Neuronal stem cell (in vitro differentiated cells): ENCODE measurements around the gene UMAD1.

Experiments used
- DNase-seq: peaks from one replicate; pipeline ENCODE4 v3.0.0-alpha.2; 2013; ENCODE audit warnings: low spot score
- H2AFZ ChIP-seq: one replicate; pipeline ENCODE4 v1.6.1; 2013; ENCODE audit warnings: mild to moderate bottlenecking, low read length, inconsistent platforms
- H2AK5ac ChIP-seq: 2 replicates; pipeline ENCODE4 v1.6.1; 2013; ENCODE audit warnings: low read depth, mild to moderate bottlenecking, inconsistent platforms, low read length, moderate library complexity, mixed read lengths
- H2BK120ac ChIP-seq: 2 replicates; pipeline ENCODE4 v1.6.1; 2013; ENCODE audit warnings: low read depth, mild to moderate bottlenecking, inconsistent platforms, low read length, moderate library complexity, mixed read lengths
- H2BK12ac ChIP-seq: one replicate; pipeline ENCODE4 v1.6.1; 2013; ENCODE audit warnings: low read length, inconsistent platforms
- H2BK15ac ChIP-seq: 2 replicates; pipeline ENCODE4 v1.6.1; 2013; ENCODE audit warnings: mild to moderate bottlenecking, low read length, inconsistent platforms, mixed read lengths
- H2BK5ac ChIP-seq: one replicate; pipeline ENCODE4 v1.6.1; 2013; ENCODE audit warnings: inconsistent platforms, mild to moderate bottlenecking, low read length, moderate library complexity
- H3K14ac ChIP-seq: one replicate; pipeline ENCODE4 v1.6.1; 2013; ENCODE audit warnings: low read length, inconsistent platforms
- H3K18ac ChIP-seq: 2 replicates; pipeline ENCODE4 v1.6.1; 2013; ENCODE audit warnings: low read length, inconsistent platforms
- H3K23ac ChIP-seq: 2 replicates; pipeline ENCODE4 v1.6.1; 2013; ENCODE audit warnings: low read depth, mild to moderate bottlenecking, mixed read lengths, low read length, inconsistent platforms; ENCODE audit not compliant: poor library complexity
- H3K27ac ChIP-seq: replicated peaks from 3 replicates; pipeline ENCODE4 v1.5.1; 2013; ENCODE audit warnings: low read length, inconsistent platforms
- H3K27me3 ChIP-seq, 3 experiments: 2 replicates each; pipeline ENCODE4 v1.6.1; 2013; ENCODE audit warnings: low read length in 3 of 3, mild to moderate bottlenecking in 2 of 3, inconsistent platforms in 1 of 3, low read depth in 1 of 3, mixed read lengths in 1 of 3, moderate library complexity in 1 of 3; ENCODE audit not compliant: control insufficient read depth in 3 of 3, insufficient read depth in 3 of 3
- H3K36me3 ChIP-seq, 2 donors: replicated peaks in 1 of 2; 2 replicates each; pipeline ENCODE4 v1.6.1; 2013; ENCODE audit warnings: low read length in 2 of 2; ENCODE audit not compliant: control insufficient read depth in 2 of 2, insufficient read depth in 2 of 2
- H3K4ac ChIP-seq: 2 replicates; pipeline ENCODE4 v1.6.1; 2013; ENCODE audit warnings: inconsistent platforms, mild to moderate bottlenecking, low read length, moderate library complexity
- H3K4me1 ChIP-seq, 2 donors: 1 replicate in 1 of 2; 2 replicates in 1 of 2; pipeline ENCODE4 v1.6.1; 2013; ENCODE audit warnings: low read length in 2 of 2, low read depth in 1 of 2; ENCODE audit not compliant: control insufficient read depth in 2 of 2, insufficient read depth in 1 of 2
- H3K4me2 ChIP-seq: one replicate; pipeline ENCODE4 v1.6.1; 2013; ENCODE audit warnings: mild to moderate bottlenecking, low read length, inconsistent platforms; ENCODE audit not compliant: insufficient read depth, poor library complexity, severe bottlenecking
- H3K4me3 ChIP-seq, 2 donors: 2 replicates each; pipeline ENCODE4 v1.5.1; 2013; ENCODE audit warnings: low read length in 2 of 2, mild to moderate bottlenecking in 2 of 2, inconsistent platforms in 1 of 2, moderate library complexity in 1 of 2
- H3K79me1 ChIP-seq: one replicate; pipeline ENCODE4 v1.6.1; 2013; ENCODE audit warnings: low read depth, mild to moderate bottlenecking, inconsistent platforms, low read length, moderate library complexity
- H3K9ac ChIP-seq: one replicate; pipeline ENCODE4 v1.6.1; 2013; ENCODE audit warnings: mild to moderate bottlenecking, low read depth, low read length, inconsistent platforms; ENCODE audit not compliant: poor library complexity
- H3K9me3 ChIP-seq, 2 donors: replicated peaks in 1 of 2; 2 replicates each; pipeline versions ENCODE3 to v1.6.1; 2013; ENCODE audit warnings: low read length in 2 of 2, mild to moderate bottlenecking in 2 of 2, inconsistent platforms in 1 of 2, low read depth in 1 of 2, mixed read lengths in 1 of 2, moderate library complexity in 1 of 2; ENCODE audit not compliant: control insufficient read depth in 2 of 2, insufficient read depth in 1 of 2
- H4K8ac ChIP-seq: one replicate; pipeline ENCODE4 v1.6.1; 2013; ENCODE audit warnings: low read depth, mild to moderate bottlenecking, inconsistent platforms, low read length, moderate library complexity
- H4K91ac ChIP-seq: one replicate; pipeline ENCODE4 v1.6.1; 2013; ENCODE audit warnings: low read length, low read depth, mild to moderate bottlenecking, inconsistent platforms; ENCODE audit not compliant: poor library complexity
- WGBS, 2 donors: extraction: QIAGEN DNeasy Blood & Tissue Kit; methylation state at CpG; one replicate each; pipeline ENCODE4 v1.1.7; 2013; ENCODE audit warnings: missing lambda C conversion rate in 2 of 2, mixed read lengths in 1 of 2; ENCODE audit not compliant: insufficient read length in 2 of 2, insufficient replicate concordance in 1 of 2; ENCODE audit errors: extremely low coverage in 2 of 2; 5-methylcytosine and 5-hydroxymethylcytosine counted together

Gene UMAD1

DNA sequence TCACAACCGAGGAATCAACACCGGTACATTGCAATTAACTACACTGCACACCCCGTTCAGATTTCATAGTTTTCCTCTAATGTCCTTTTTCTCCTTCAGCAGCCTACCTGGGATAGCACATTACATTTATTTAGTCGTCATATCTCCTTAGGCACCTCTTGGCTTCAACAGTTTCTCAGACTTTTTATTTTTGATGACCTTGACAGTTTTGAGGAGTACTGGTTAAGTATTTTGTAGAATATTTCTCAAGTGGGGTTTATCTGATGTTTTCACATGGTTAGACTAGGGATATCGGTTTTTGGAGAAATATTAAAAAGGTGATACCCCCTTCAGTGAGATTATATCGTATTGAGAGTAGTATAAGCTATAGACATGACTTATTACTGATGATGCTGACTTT is 241.0 kb downstream of the UMAD1 start:
- Histone ChIP-seq H3K9me3 (no peaks in the 10 kb centered on the region), H3K4ac (no peak overlapping the region), H3K27ac (no peak overlapping the region), H3K4me3 (no peak overlapping the region), H3K14ac (no peak overlapping the region), H3K4me1 (no peaks in the 10 kb centered on the region), H3K36me3 (no peaks in the 10 kb centered on the region), H4K91ac (no peak overlapping the region), H3K79me1 (no peaks in the 10 kb centered on the region), H2BK120ac (no peak overlapping the region), H4K8ac (no peak overlapping the region), H3K18ac (no peak overlapping the region), H2BK12ac (no peak overlapping the region), H2BK5ac (no peak overlapping the region), H3K27me3 (no peaks in the 10 kb centered on the region), H2BK15ac (no peak overlapping the region), H3K9ac (no peak overlapping the region), H3K23ac (no peak overlapping the region), H2AK5ac (no peak overlapping the region), H2AFZ (no peak overlapping the region), H3K4me2 (no peak overlapping the region)
- WGBS, 2 donors, result no CpG with 5 or more reads among the region's 6 CpGs
- DNase-seq, result no peak

DNA sequence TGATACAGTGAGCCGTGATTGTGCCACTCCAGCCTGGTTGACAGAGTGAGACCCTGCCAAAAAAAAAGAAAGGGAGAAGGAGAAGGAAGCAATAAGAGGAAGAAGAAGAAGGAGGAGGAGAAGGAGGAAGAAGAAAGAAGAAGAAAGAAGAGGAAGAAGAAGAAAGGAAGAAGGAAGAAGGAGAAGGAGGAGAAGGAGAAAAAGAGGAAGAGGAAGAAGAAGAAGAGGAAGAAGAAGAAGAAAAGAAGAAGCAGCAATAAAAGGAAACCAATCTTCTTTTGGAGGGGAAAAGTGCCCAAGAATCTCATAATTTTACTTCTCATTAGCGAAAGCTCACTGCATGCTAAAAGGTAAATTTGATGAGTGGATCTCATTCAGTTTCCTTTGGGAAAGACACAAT is 242.3 kb downstream of the UMAD1 start:
- H3K4me1 ChIP-seq, result no peaks in the 10 kb centered on the region
- H3K23ac ChIP-seq, result no peak overlapping the region
- H3K18ac ChIP-seq, result no peak overlapping the region
- no peak overlapping the region for H4K8ac ChIP-seq
- H3K79me1 ChIP-seq, result no peaks in the 10 kb centered on the region
- H3K4ac ChIP-seq, result no peak overlapping the region
- no peak overlapping the region for H2AFZ ChIP-seq
- H2BK5ac ChIP-seq, result no peak overlapping the region
- no peaks in the 10 kb centered on the region for H3K36me3 ChIP-seq
- no peak for DNase-seq
- no peak overlapping the region for H4K91ac ChIP-seq
- no peak overlapping the region for H3K4me3 ChIP-seq
- no peak overlapping the region for H3K4me2 ChIP-seq
- H2BK12ac ChIP-seq, result no peak overlapping the region
- H2BK15ac ChIP-seq, result no peak overlapping the region
- H3K27ac ChIP-seq, result no peak overlapping the region
- H3K14ac ChIP-seq, result no peak overlapping the region
- H3K9me3 ChIP-seq, result no peaks in the 10 kb centered on the region
- no peak overlapping the region for H2AK5ac ChIP-seq
- no CpG with 5 or more reads among the region's 2 CpGs for WGBS, 2 donors
- H3K9ac ChIP-seq, result no peak overlapping the region
- H2BK120ac ChIP-seq, result no peak overlapping the region
- no peaks in the 10 kb centered on the region for H3K27me3 ChIP-seq

GRCh38 chr7:7883394-7883793 is 242.8 kb downstream of the UMAD1 start:
- H3K79me1 ChIP-seq, result no peaks in the 10 kb centered on the region
- H3K4me3 ChIP-seq, result no peak overlapping the region
- no peak overlapping the region for H2BK15ac ChIP-seq
- no peak overlapping the region for H3K18ac ChIP-seq
- no peak overlapping the region for H4K8ac ChIP-seq
- no peak overlapping the region for H3K23ac ChIP-seq
- H3K4me1 ChIP-seq, result no peaks in the 10 kb centered on the region
- DNase-seq, result no peak
- H3K4ac ChIP-seq, result no peak overlapping the region
- H3K9me3 ChIP-seq, result no peaks in the 10 kb centered on the region
- no peak overlapping the region for H3K27ac ChIP-seq
- no peak overlapping the region for H4K91ac ChIP-seq
- no CpG with 5 or more reads among the region's 2 CpGs for WGBS, 2 donors
- H2BK120ac ChIP-seq, result no peak overlapping the region
- H3K9ac ChIP-seq, result no peak overlapping the region
- no peaks in the 10 kb centered on the region for H3K36me3 ChIP-seq
- no peak overlapping the region for H2BK5ac ChIP-seq
- no peak overlapping the region for H2AK5ac ChIP-seq
- no peak overlapping the region for H2AFZ ChIP-seq
- no peak overlapping the region for H3K14ac ChIP-seq
- no peak overlapping the region for H2BK12ac ChIP-seq
- H3K27me3 ChIP-seq, result no peaks in the 10 kb centered on the region
- H3K4me2 ChIP-seq, result no peak overlapping the region

DNA sequence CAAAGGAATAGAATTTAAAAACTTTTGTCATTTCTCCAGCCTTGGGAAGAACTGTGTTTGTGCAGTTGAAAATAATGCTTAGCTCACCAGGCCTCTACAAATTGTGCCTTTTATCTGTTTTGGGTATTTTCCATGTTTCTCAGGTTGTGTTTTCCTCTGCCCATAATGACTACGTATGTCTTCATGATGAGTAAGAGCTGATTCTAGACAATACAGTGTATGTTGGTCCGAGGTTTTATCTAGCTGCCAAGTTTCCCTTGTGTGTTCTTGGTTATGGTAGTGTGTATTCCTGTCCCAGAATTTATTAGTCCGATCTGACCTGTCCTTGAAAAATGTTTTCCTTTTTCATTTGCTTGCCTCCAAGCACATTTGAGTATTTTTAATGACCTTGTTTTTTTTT is 244.3 kb downstream of the UMAD1 start:
- no peak overlapping the region for H3K14ac ChIP-seq
- H3K4me3 ChIP-seq, result no peak overlapping the region
- DNase-seq, result no peak
- H3K36me3 ChIP-seq, result no peaks in the 10 kb centered on the region
- H3K27ac ChIP-seq, result no peak overlapping the region
- no peaks in the 10 kb centered on the region for H3K9me3 ChIP-seq
- no peak overlapping the region for H4K91ac ChIP-seq
- H3K79me1 ChIP-seq, result no peaks in the 10 kb centered on the region
- H2BK15ac ChIP-seq, result no peak overlapping the region
- no CpG with 5 or more reads among the region's 3 CpGs for WGBS, 2 donors
- no peak overlapping the region for H3K9ac ChIP-seq
- no peaks in the 10 kb centered on the region for H3K27me3 ChIP-seq
- no peak overlapping the region for H3K18ac ChIP-seq
- H3K23ac ChIP-seq, result no peak overlapping the region
- no peak overlapping the region for H2AFZ ChIP-seq
- no peak overlapping the region for H2BK5ac ChIP-seq
- H3K4me2 ChIP-seq, result no peak overlapping the region
- H3K4me1 ChIP-seq, result no peaks in the 10 kb centered on the region
- H4K8ac ChIP-seq, result no peak overlapping the region
- no peak overlapping the region for H2BK120ac ChIP-seq
- no peak overlapping the region for H2AK5ac ChIP-seq
- no peak overlapping the region for H3K4ac ChIP-seq
- H2BK12ac ChIP-seq, result no peak overlapping the region
